ENCODE measurements around the gene LIPC. TPM values are rescaled to one million over a fixed set of nuclear protein-coding genes. Genes with fewer than 3 reads are reported as not detected.
A peak's percentile ranks its signal among the peaks of the same experiment; 100 is the strongest.

Gene LIPC
- total and polyA plus RNA-seq, 8 donors = 0.69 to 5.5 (median 1.5) TPM

- ATAC-seq = peak in 2 of 4 donors; percentile 50 to 73
- H3K9me3 ChIP-seq = no peaks in the 10 kb centered on the region
- no peak for DNase-seq
- no peaks in the 10 kb centered on the region for H3K36me3 ChIP-seq
- no peak for TF ChIP-seq CTCF (IDR thresholded peaks at IDR 0.05)
- no peak overlapping the region for H3K4me3 ChIP-seq
- FAIRE-seq = no peak
- H3K4me1 ChIP-seq = peaks cover 0 to 5% (median 3%) of the 10 kb centered on the region in 3 donors
- H3K27me3 ChIP-seq = no peaks in the 10 kb centered on the region
- intact Hi-C loops (cut with DNase I) = no loop called here
- 64 to 65% methylated on average over 5 of the region's 5 CpGs for WGBS, 2 donors
- H3K27ac ChIP-seq = no peak overlapping the region
Measured at GRCh38 chr15:58535337-58535736, 103.5 kb downstream of the LIPC start.

GRCh38 chr15:58535894-58536293, 104.1 kb downstream of the LIPC start:
- H3K27ac ChIP-seq = no peak overlapping the region

GRCh38 chr15:58536414-58536813, 104.6 kb downstream of the LIPC start:
- FAIRE-seq (no peak), ATAC-seq (no peak), DNase-seq (no peak)
- Histone ChIP-seq H3K27ac (no peak overlapping the region), H3K27me3 (no peaks in the 10 kb centered on the region), H3K4me3 (no peak overlapping the region), H3K4me1 (peaks cover 0 to 5% (median 3%) of the 10 kb centered on the region in 3 donors), H3K36me3 (no peaks in the 10 kb centered on the region), H3K9me3 (no peaks in the 10 kb centered on the region)
- intact Hi-C loops (cut with DNase I) = no loop called here
- no peak for TF ChIP-seq CTCF (IDR thresholded peaks at IDR 0.05)
- 87 to 88% methylated on average over 4 of the region's 4 CpGs for WGBS, 2 donors

More at GRCh38 chr15:58535894-58536293, 104.1 kb downstream of the LIPC start:
- no peak for TF ChIP-seq CTCF (IDR thresholded peaks at IDR 0.05)
- H3K9me3 ChIP-seq = no peaks in the 10 kb centered on the region
- peaks cover 0 to 5% (median 3%) of the 10 kb centered on the region in 3 donors for H3K4me1 ChIP-seq
- DNase-seq (no peak), ATAC-seq (peak in 2 of 4 donors; percentile 24 to 58), FAIRE-seq (no peak)
- no peak overlapping the region for H3K4me3 ChIP-seq
- intact Hi-C loops (cut with DNase I) = no loop called here
- WGBS, 2 donors = 53 to 57% methylated on average over 6 of the region's 6 CpGs
- no peaks in the 10 kb centered on the region for H3K36me3 ChIP-seq
- no peaks in the 10 kb centered on the region for H3K27me3 ChIP-seq

- FAIRE-seq = no peak
- no peaks in the 10 kb centered on the region for H3K36me3 ChIP-seq
- no peaks in the 10 kb centered on the region for H3K9me3 ChIP-seq
- WGBS, 2 donors = 96 to 97% methylated on average over 9 of the region's 9 CpGs
- TF ChIP-seq CTCF (IDR thresholded peaks at IDR 0.05) = no peak
- no peak overlapping the region for H3K27ac ChIP-seq
- peaks cover 0 to 5% (median 3%) of the 10 kb centered on the region in 3 donors for H3K4me1 ChIP-seq
- no peak for ATAC-seq
- intact Hi-C loops (cut with DNase I) = no loop called here
- H3K27me3 ChIP-seq = no peaks in the 10 kb centered on the region
- no peak for DNase-seq
- no peak overlapping the region for H3K4me3 ChIP-seq
Measured at GRCh38 chr15:58537033-58537432, 105.2 kb downstream of the LIPC start.

- WGBS, 2 donors = 86% methylated on average over 16 of the region's 16 CpGs
- H3K9me3 ChIP-seq = no peaks in the 10 kb centered on the region
- peaks cover 0 to 3% (median under 1%) of the 10 kb centered on the region in 3 donors for H3K4me1 ChIP-seq
- intact Hi-C loops (cut with DNase I) = no loop called here
- DNase-seq = no peak
- H3K27ac ChIP-seq = no peak overlapping the region
- no peaks in the 10 kb centered on the region for H3K36me3 ChIP-seq
- no peak for ATAC-seq
- no peak for TF ChIP-seq CTCF (IDR thresholded peaks at IDR 0.05)
- H3K27me3 ChIP-seq = no peaks in the 10 kb centered on the region
- no peak overlapping the region for H3K4me3 ChIP-seq
- no peak for FAIRE-seq
Measured at GRCh38 chr15:58538225-58538727, 106.5 kb downstream of the LIPC start.

Measured in pancreas (tissue), 10 donors.